8988T (cell line): ENCODE results near the gene ZNF70.
A peak's percentile ranks its signal among the peaks of the same experiment; 100 is the strongest.

ENCODE experiments used
- DNase-seq: peaks from one replicate; pipeline ENCODE4 v3.0.0; 2011

ZNF70 gene

GRCh38 chr22:23750714-23751440 lies at the start of gene ZNF70:
ZNF70 (minus strand) TSS chr22:23751112; CDS start chr22:23745140, 5,972 bp downstream.
- peak; percentile 82 for DNase-seq

- DNase-seq = no peak
These were observed 45.5 kb upstream of the ZNF70 start for GRCh38 chr22:23796461-23796860.

DNA sequence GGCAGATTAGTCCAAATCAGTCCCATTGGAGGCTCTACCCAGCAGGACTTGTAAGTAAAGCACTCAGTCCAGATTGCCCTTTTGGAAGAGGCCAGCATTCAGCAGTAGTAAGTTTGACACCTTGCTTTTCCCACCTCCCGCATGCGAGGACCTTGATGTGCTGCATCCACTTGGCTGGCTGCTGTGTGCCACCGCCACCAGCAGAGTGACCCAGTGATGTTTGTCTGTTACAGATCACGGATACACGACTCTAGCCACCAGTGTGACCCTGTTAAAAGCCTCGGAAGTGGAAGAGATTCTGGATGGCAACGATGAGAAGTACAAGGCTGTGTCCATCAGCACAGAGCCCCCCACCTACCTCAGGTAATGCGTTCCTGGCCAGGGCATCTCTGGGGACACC lies 42.4 kb upstream of the ZNF70 start:
- DNase-seq = no peak

DNA sequence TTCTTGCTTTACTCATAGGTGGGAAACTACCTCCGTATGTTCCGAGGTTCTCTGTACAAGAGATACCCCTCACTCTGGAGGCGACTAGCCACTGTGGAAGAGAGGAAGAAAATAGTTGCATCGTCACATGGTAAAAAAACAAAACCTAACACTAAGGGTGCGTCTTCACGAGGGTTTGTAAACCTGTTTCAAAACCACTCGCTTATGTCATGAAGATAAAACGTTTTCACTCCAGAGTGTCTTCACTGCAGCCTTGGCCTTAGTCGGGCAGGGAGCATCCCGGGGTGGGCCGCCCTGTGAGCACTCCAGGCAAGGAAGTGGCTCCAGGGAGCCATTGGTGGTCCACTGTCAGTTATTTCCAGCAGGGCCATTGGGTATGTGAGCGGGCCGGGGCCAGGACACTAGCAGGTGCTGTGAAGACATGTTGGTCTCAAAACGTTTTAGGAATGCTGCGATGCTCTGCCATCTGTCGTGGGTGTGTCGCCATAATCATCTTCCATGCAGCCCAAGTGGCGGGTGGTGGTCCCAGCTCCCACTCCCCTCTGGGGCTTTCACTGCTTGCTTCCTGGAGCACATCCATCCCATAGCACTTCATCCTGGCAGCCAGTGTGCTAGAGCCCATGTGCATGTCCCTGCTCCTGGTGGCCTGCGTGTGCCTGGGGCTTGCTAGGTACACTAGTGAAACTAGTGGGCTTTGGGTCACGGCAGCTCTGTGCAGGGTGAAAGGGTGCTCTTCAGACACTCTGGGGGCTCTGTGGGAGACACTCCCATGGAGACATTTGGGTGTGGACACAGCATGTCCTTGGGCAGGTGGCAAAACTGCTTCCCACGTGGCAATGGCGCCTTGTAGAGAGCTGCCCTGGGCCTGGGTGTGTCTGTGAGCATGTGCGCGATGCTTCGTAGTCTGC lies 41.1 kb upstream of the ZNF70 start:
- DNase-seq = no peak

DNA sequence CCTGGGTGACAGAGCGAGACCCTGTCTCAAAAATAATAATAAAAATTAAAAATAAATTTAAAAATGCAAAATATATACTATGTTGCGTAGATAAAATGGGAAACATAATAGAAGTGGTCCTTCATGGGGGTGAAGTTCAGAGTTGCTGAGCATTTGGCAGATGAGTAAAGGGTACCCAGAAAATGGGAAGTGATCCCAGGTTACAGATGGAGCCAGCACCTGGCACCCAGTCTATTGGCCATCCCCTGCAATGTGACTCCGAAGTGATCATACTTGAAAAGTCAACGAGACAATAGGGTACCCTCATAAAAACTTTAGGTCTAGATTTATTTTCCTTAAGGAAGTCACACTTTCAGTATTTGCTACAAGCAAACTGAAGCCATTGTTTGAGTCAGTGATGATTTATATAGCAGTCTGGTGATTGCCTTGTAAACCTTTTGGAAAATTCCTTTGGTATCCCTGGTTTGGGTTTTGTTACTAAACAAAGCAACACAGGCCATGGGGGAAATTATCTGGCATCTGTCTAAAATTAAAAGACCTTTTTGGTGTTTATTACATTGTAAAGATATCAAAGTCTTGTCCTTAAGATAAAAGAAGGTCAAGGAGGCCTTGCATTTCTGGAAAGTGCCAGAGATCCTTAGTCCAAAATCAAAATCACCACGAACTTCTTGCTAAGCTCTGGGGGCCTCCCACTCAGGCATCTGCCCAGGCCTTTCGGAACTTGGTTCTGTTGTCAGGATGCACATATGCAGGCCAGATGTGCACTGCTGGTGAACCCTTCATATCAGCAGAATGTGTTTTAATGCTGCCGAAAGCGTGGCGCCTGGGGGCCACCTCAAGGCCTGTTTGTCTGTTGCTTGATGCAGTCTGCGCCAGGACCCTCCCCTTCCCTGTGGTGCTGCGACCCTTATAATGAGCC lies 40.2 kb upstream of the ZNF70 start:
- DNase-seq = no peak

DNA sequence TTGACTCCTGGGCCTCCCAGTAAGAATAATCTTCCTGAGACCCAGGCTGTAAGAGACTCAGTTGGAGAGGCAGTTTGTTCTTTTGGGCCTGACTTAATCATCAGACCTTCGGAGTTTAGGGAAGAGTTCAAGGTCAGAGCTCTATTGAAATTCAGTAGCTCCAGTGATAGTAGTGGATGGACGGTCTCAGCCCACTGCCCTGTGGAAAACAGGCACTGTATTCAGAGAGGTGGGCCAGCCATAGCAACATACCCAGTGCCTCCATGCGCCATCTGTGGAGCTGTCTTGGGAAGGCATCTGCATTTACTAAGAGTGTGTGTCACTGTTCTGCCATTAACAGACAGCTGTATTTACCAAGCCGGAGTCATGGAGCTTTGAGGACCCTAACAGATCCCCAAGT lies 38.7 kb upstream of the ZNF70 start:
- no peak for DNase-seq

GRCh38 chr22:23789121-23789520 lies 38.2 kb upstream of the ZNF70 start:
- DNase-seq = no peak

- DNase-seq = no peak
These were observed 37.0 kb upstream of the ZNF70 start for GRCh38 chr22:23787910-23788309.

GRCh38 chr22:23787600-23787896 lies 36.6 kb upstream of the ZNF70 start:
- DNase-seq = no peak

GRCh38 chr22:23786752-23787599 lies 36.1 kb upstream of the ZNF70 start, which contains the start of gene SMARCB1:
SMARCB1 (plus strand) TSS chr22:23786966; CDS start chr22:23787170, 204 bp downstream.
- peak; percentile 95 for DNase-seq

GRCh38 chr22:23786261-23786710 lies 35.4 kb upstream of the ZNF70 start:
- no peak for DNase-seq

- no peak for DNase-seq
These were observed 33.4 kb upstream of the ZNF70 start for GRCh38 chr22:23784215-23784732.

- no peak for DNase-seq
These were observed 32.6 kb upstream of the ZNF70 start for GRCh38 chr22:23783265-23784150.

DNA sequence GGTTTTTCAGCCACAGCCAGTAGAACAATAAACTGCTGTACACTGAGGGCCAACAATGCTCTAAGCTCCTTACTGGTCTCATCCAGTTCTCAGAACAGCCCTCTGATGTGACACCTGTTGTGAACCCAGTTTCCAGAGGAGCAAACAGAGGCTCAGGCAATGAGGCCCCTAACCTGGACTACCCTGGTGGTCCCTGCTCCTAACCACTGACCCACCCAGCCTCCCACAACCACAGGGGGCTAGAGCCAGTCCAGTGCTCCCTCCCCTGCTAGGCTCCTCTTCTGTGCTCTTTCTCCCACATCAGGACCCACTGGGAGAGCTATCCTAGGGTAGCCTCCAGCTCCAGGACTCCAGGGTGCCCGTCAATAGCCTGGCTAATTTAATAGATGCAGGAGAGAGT lies 31.8 kb upstream of the ZNF70 start:
- DNase-seq = no peak

GRCh38 chr22:23782252-23782651 lies 31.3 kb upstream of the ZNF70 start:
- no peak for DNase-seq

GRCh38 chr22:23781511-23782183 lies 30.7 kb upstream of the ZNF70 start:
- DNase-seq = no peak

GRCh38 chr22:23781065-23781464 lies 30.2 kb upstream of the ZNF70 start:
- no peak for DNase-seq

DNA sequence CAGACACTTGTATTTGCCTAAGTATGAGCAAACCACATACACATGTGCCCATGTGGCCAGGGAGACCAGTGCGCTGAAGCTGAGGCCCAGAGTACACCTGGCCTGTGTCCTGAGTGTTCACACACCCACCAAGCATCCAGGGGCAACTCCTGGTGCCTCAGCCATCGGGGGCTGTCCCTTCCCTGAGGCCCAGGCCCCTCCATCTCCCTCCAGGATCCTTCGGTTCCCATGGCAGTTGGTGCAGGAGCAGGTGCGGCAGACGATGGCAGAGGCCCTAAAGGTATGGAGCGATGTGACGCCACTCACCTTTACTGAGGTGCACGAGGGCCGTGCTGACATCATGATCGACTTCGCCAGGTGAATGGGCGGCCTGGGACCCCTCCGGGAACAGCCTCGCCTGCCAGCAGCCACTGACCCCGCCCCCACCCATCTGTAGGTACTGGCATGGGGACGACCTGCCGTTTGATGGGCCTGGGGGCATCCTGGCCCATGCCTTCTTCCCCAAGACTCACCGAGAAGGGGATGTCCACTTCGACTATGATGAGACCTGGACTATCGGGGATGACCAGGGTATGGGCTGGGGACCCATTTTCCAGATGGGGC lies 29.3 kb upstream of the ZNF70 start:
- DNase-seq = no peak

DNA sequence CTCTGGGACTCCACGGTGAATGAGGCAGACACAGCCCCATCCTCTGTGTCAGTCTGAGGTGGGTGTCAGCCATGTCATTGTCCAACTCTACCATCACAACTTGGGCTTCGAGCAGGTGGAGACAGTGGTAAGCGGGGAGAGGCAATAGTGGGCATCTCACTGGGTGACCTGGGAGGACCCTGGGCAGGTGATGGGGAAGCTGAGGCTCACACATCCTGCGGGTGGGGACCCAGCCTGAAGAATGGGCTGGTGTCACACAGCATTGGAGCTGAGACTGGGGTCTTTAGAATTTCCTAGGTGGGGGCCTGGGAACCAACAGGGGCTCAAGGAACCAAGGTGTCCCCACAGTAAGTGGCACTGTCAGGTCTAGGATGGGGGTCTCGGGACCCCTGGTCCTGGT lies 28.8 kb upstream of the ZNF70 start:
- DNase-seq = no peak

- no peak for DNase-seq
These were observed 28.2 kb upstream of the ZNF70 start for GRCh38 chr22:23779083-23779482.
